ENCODE results near the gene TTC39C.

DNA sequence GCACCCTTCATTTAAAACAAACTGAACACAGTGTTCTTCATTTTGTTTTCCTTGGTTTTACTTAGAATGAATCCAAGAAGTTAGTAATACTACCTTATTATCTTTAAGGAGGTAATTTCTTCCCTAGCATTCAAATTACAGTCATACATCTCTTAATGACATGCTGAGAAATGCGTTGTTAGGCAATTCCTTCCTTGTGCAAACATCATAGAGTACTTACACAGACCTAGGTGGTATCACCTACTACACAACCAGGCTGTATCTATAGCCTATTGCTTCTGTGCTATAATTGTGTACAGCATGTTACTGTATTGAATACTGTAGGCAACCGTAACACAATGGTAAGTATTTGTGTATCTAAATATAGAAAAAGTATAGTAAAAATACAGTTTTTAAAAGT lies 115.9 kb downstream of the TTC39C start:
- TF ChIP-seq, protein P1, sequence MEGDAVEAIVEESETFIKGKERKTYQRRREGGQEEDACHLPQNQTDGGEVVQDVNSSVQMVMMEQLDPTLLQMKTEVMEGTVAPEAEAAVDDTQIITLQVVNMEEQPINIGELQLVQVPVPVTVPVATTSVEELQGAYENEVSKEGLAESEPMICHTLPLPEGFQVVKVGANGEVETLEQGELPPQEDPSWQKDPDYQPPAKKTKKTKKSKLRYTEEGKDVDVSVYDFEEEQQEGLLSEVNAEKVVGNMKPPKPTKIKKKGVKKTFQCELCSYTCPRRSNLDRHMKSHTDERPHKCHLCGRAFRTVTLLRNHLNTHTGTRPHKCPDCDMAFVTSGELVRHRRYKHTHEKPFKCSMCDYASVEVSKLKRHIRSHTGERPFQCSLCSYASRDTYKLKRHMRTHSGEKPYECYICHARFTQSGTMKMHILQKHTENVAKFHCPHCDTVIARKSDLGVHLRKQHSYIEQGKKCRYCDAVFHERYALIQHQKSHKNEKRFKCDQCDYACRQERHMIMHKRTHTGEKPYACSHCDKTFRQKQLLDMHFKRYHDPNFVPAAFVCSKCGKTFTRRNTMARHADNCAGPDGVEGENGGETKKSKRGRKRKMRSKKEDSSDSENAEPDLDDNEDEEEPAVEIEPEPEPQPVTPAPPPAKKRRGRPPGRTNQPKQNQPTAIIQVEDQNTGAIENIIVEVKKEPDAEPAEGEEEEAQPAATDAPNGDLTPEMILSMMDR (IDR thresholded peaks at IDR 0.05; ENCODE audit: borderline replicate concordance, extremely low read depth, low read length, poor library complexity, severe bottlenecking), result no peak
- TF ChIP-seq EZH2 (IDR thresholded peaks at IDR 0.05; ENCODE audit: borderline replicate concordance, low read depth, low read length, severe bottlenecking), result no peak

Measured in DND-41 (cell line).